Immature natural killer cell (primary cell): Measurements from ENCODE around the gene MTG2. TPM values are rescaled to one million over a fixed set of nuclear protein-coding genes. Genes with fewer than 3 reads are reported as not detected.

Experiments used
- DNase-seq, 3 donors: peaks; one replicate each; pipeline ENCODE4 v3.0.0; 2022; ENCODE audit warnings: mixed read lengths in 1 of 3
- H3K27ac Mint-ChIP-seq, 6 donors: one replicate each; pipeline ENCODE4 v1.8.0; 2020; ENCODE audit warnings: mixed read lengths in 6 of 6, mild to moderate bottlenecking in 5 of 6, inconsistent platforms in 4 of 6, moderate library complexity in 3 of 6
- H3K27me3 Mint-ChIP-seq, 3 donors: one replicate each; pipeline ENCODE4 v1.8.0; 2020 to 2021; ENCODE audit warnings: low read depth in 3 of 3, mild to moderate bottlenecking in 3 of 3, mixed read lengths in 3 of 3, moderate library complexity in 3 of 3, inconsistent platforms in 1 of 3
- H3K36me3 Mint-ChIP-seq, 3 donors: one replicate each; pipeline ENCODE4 v1.8.0; 2020; ENCODE audit warnings: mixed read lengths in 3 of 3, inconsistent platforms in 2 of 3, mild to moderate bottlenecking in 2 of 3
- H3K4me1 Mint-ChIP-seq, 2 donors: one replicate each; pipeline ENCODE4 v1.8.0; 2020; ENCODE audit warnings: inconsistent platforms in 2 of 2, mild to moderate bottlenecking in 2 of 2, mixed read lengths in 2 of 2, moderate library complexity in 1 of 2
- H3K4me3 Mint-ChIP-seq, 5 donors: one replicate each; pipeline ENCODE4 v1.8.0; 2020; ENCODE audit warnings: mild to moderate bottlenecking in 5 of 5, mixed read lengths in 5 of 5, inconsistent platforms in 3 of 5, moderate library complexity in 3 of 5
- H3K9me3 Mint-ChIP-seq, 6 donors: one replicate each; pipeline ENCODE4 v1.8.0; 2020; ENCODE audit warnings: mild to moderate bottlenecking in 6 of 6, mixed read lengths in 6 of 6, inconsistent platforms in 4 of 6, moderate library complexity in 3 of 6
- polyA plus RNA-seq, 3 donors: library from polyadenylated mRNA; unstranded; fragments of 300-500 nt; fragmentation: Illumina TruSeq; gene quantifications; one replicate each; pipeline ENCODE4 v1.2.3, GENCODE V29; 2021

MTG2 gene
- polyA plus RNA-seq, 3 donors from 2014 or later = 14.5 to 19.6 (median 15.3) TPM

DNA sequence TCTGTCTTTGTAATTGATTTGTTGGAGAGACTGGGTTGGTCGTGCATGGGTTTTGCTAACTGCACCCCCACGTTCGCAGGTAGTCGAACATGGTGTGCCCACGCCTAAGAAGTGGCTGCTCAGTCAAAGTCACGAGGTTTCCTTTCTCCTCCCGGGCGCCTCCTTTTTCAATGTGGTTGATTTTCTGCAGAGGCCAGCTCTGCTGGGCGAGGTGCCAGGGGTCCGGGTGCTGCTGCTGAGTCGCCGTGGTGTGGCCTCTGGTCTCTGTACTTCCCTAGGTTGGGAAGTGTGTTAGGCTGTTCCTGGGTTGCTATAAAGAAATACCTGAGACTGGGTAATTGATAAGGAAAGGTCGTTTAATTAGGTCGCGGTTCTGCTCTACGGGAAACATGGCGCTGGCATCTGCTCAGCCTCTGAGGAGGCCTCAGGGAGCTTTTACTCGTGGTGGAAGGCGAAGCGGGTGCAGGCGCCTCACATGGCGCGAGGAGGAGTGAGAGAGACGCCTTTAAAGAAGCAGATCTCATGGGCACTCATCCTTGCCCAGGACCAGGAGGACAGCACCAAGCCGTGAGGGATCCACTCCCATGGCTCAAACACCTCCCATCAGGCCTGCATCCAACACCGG, 69.6 kb downstream of the MTG2 start:
- Mint-ChIP-seq H3K27ac (peak overlapping the region in 3 of 6 donors; percentile 20 to 78 (median 59)), H3K27me3 (peaks cover 0 to 3% (median 2%) of the 10 kb centered on the region in 3 donors), H3K4me3 (no peak overlapping the region), H3K9me3 (no peaks in the 10 kb centered on the region), H3K4me1 (peaks cover 52 to 54% of the 10 kb centered on the region in 2 donors), H3K36me3 (peaks cover 0 to 12% (median 4%) of the 10 kb centered on the region in 3 donors)
- no peak for DNase-seq

Other genes with a start within 250 kb of the MTG2 start
- 1 to 10 TPM in 2 of 3 donors, under 1 TPM in 1; 0.04 to 3.2 (median 1.1) TPM for gene TAF4, start 117.1 kb upstream of the MTG2 start, polyA plus RNA-seq
- gene LSM14B, start 60.6 kb upstream of the MTG2 start, polyA plus RNA-seq = 1 to 10 TPM in 2 of 3 donors, under 1 TPM in 1; 0.19 to 1.9 (median 1.4) TPM
- 100 to 1,000 TPM; 497 to 643 (median 622) TPM for gene PSMA7, start 39.6 kb upstream of the MTG2 start, polyA plus RNA-seq
- under 1 TPM in 2 of 3 donors, not detected in 1; 0.39 to 0.68 TPM for gene SS18L1, start 39.3 kb upstream of the MTG2 start, polyA plus RNA-seq
- not detected for gene HRH3, start 37.2 kb downstream of the MTG2 start, polyA plus RNA-seq
- gene OSBPL2, start 55.5 kb downstream of the MTG2 start, polyA plus RNA-seq = 10 to 100 TPM; 17.9 to 45.2 (median 24.5) TPM
- 100 to 1,000 TPM in 2 of 3 donors, 10 to 100 TPM in 1; 97.2 to 132 (median 108) TPM for gene ADRM1, start 120.0 kb downstream of the MTG2 start, polyA plus RNA-seq
- under 1 TPM in 1 of 3 donors, not detected in 2; 0.30 TPM for gene LAMA5, start 184.3 kb downstream of the MTG2 start, polyA plus RNA-seq
- 1,000 to 10,000 TPM in 2 of 3 donors, 100 to 1,000 TPM in 1; 743 to 1,716 (median 1,008) TPM for gene RPS21, start 204.1 kb downstream of the MTG2 start, polyA plus RNA-seq
- gene CABLES2, start 224.3 kb downstream of the MTG2 start, polyA plus RNA-seq = 1 to 10 TPM; 1.3 to 2.6 (median 2.5) TPM
- not detected for gene RBBP8NL, start 244.5 kb downstream of the MTG2 start, polyA plus RNA-seq